Measurements from ENCODE around the gene PARL. TPM values are rescaled to one million over a fixed set of nuclear protein-coding genes. Genes with fewer than 3 reads are reported as not detected.
"Not testable (repeated sequence)": the region's sequence is repeated elsewhere in the genome, so short reads cannot be mapped to it uniquely, and the experiment has no call there.

The PARL gene
- total and polyA plus RNA-seq, 8 donors, result 39.6 to 58.3 (median 50.3) TPM

GRCh38 chr3:183790700-183791099, 94.0 kb downstream of the PARL start:
- Histone ChIP-seq H3K4me3 (no peak overlapping the region), H3K27ac (no peak overlapping the region), H3K36me3 (peaks cover 4 to 83% of the 10 kb centered on the region in 2 donors), H3K27me3 (no peaks in the 10 kb centered on the region), H3K4me1 (no peaks in the 10 kb centered on the region), H3K9me3 (no peaks in the 10 kb centered on the region)
- no peak for TF ChIP-seq CTCF (IDR thresholded peaks at IDR 0.05)
- DNase-seq (no peak), ATAC-seq (no peak)
- intact Hi-C loops (cut with DNase I), result no loop called here

GRCh38 chr3:183789826-183790225, 94.9 kb downstream of the PARL start:
- intact Hi-C loops (cut with DNase I), result no loop called here
- no peaks in the 10 kb centered on the region for H3K9me3 ChIP-seq
- H3K4me1 ChIP-seq, result peaks cover 0 to 6% of the 10 kb centered on the region in 2 donors
- no peaks in the 10 kb centered on the region for H3K27me3 ChIP-seq
- no peak for TF ChIP-seq CTCF (IDR thresholded peaks at IDR 0.05)
- H3K36me3 ChIP-seq, result peaks cover 4 to 85% of the 10 kb centered on the region in 2 donors
- H3K4me3 ChIP-seq, result no peak overlapping the region
- H3K27ac ChIP-seq, result no peak overlapping the region
- DNase-seq (no peak), ATAC-seq (no peak)

GRCh38 chr3:183784503-183784902, 100.2 kb downstream of the PARL start:
- H3K9me3 ChIP-seq; DNase-seq; ATAC-seq; intact Hi-C loops (cut with DNase I); H3K4me3 ChIP-seq; H3K27me3 ChIP-seq: not testable (repeated sequence)
- Histone ChIP-seq H3K4me1 (peaks cover 0 to 46% of the 10 kb centered on the region in 2 donors), H3K36me3 (peaks cover 8 to 79% of the 10 kb centered on the region in 2 donors), H3K27ac (peak overlapping the region in 1 of 2 donors; percentile 72)

GRCh38 chr3:183782576-183783276, 102.0 kb downstream of the PARL start:
- no peaks in the 10 kb centered on the region for H3K9me3 ChIP-seq
- intact Hi-C loops (cut with DNase I), result no loop called here
- no peak overlapping the region for H3K4me3 ChIP-seq
- peak overlapping the region in 1 of 2 donors; percentile 72 for H3K27ac ChIP-seq
- H3K36me3 ChIP-seq, result peaks cover 8 to 85% of the 10 kb centered on the region in 2 donors
- ATAC-seq (no peak), DNase-seq (no peak)
- peaks cover 0 to 46% of the 10 kb centered on the region in 2 donors for H3K4me1 ChIP-seq
- H3K27me3 ChIP-seq, result no peaks in the 10 kb centered on the region
- TF ChIP-seq CTCF (IDR thresholded peaks at IDR 0.05), result no peak

- ATAC-seq, result no peak
- Histone ChIP-seq H3K4me3 (no peak overlapping the region), H3K9me3 (no peaks in the 10 kb centered on the region), H3K27me3 (no peaks in the 10 kb centered on the region), H3K36me3 (peaks cover 8 to 85% of the 10 kb centered on the region in 2 donors), H3K27ac (no peak overlapping the region), H3K4me1 (peaks cover 0 to 52% of the 10 kb centered on the region in 2 donors)
- intact Hi-C loops (cut with DNase I), result no loop called here
- no peak for DNase-seq
- TF ChIP-seq CTCF (IDR thresholded peaks at IDR 0.05), result no peak
Observed at GRCh38 chr3:183781246-183781645, 103.4 kb downstream of the PARL start.

Data from left lung (tissue), 10 donors.